ENCODE results near the gene PIAS1.
"Not testable (repeated sequence)": the region's sequence is repeated elsewhere in the genome, so short reads cannot be mapped to it uniquely, and the experiment has no call there.

Gene PIAS1

DNA sequence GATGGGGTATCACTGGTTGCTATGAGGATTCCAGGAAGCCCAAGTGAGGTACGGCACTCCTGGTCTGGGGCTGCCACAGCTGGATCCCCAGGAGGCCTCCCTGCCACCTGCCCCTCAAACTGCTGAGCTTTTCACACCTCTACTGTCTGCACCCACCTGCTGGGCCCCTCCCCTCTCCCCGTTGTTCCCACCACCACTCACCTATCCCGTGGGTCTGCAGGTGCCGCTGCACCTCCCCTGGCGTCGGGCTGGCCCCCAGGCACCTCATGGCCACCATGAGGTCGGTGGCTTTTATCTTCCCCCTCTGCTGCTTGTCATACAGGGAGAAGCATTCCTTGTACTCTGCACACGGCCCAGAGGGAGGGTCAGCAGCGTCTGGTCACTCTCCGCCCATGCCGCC is 145.2 kb downstream of the PIAS1 start:
- TF ChIP-seq, protein P1, sequence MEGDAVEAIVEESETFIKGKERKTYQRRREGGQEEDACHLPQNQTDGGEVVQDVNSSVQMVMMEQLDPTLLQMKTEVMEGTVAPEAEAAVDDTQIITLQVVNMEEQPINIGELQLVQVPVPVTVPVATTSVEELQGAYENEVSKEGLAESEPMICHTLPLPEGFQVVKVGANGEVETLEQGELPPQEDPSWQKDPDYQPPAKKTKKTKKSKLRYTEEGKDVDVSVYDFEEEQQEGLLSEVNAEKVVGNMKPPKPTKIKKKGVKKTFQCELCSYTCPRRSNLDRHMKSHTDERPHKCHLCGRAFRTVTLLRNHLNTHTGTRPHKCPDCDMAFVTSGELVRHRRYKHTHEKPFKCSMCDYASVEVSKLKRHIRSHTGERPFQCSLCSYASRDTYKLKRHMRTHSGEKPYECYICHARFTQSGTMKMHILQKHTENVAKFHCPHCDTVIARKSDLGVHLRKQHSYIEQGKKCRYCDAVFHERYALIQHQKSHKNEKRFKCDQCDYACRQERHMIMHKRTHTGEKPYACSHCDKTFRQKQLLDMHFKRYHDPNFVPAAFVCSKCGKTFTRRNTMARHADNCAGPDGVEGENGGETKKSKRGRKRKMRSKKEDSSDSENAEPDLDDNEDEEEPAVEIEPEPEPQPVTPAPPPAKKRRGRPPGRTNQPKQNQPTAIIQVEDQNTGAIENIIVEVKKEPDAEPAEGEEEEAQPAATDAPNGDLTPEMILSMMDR (conservative IDR thresholded peaks at IDR 0.05; ENCODE audit: low read depth, low read length): no peak
- no peak for DNase-seq (ENCODE audit: low read depth)
- H3K4me3 ChIP-seq (ENCODE audit: low read length): no peak overlapping the region

DNA sequence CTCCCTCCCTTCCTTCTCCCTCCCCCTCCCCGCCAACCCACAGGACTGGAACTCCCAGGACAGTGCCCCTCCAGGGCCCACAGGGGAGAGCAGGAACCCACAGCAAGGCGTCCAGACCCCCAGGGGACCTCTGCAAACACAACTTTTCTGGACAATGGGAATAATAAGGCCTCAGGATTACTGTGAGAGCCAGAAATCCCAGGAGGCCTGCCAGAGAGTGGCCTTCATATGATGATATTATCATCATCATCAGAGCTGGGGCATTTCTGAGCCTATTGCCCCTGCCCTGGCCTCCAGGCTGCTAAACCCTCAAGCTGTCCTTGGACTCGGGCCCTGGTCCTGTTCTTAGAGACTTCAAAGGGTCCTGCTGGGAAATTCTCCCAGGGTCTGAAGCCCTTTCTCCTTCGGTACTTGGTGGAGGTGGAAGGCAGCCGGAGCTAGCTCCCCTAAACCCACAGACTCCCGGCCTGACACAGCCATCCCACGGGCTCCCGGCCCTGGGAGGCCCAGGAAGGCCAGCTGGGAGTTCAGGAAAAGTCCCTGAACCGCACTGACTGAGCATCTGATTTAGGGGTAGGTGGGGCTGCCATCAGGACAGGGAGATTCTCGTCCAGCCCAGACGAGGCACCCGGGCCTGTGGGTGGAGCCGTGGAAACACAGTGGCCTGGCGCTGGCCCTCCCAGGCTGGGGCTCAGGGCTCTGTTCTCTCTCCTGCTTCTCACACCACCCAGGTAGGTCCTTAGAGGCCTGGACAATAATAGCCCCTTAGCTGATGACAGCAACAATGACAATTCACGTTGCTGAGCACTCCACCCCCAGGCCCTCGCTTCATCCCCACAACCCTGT is 146.1 kb downstream of the PIAS1 start:
- TF ChIP-seq, protein P1 (conservative IDR thresholded peaks at IDR 0.05; ENCODE audit: low read depth, low read length): no peak
- DNase-seq (ENCODE audit: low read depth): no peak
- no peak overlapping the region for H3K4me3 ChIP-seq (ENCODE audit: low read length)

DNA sequence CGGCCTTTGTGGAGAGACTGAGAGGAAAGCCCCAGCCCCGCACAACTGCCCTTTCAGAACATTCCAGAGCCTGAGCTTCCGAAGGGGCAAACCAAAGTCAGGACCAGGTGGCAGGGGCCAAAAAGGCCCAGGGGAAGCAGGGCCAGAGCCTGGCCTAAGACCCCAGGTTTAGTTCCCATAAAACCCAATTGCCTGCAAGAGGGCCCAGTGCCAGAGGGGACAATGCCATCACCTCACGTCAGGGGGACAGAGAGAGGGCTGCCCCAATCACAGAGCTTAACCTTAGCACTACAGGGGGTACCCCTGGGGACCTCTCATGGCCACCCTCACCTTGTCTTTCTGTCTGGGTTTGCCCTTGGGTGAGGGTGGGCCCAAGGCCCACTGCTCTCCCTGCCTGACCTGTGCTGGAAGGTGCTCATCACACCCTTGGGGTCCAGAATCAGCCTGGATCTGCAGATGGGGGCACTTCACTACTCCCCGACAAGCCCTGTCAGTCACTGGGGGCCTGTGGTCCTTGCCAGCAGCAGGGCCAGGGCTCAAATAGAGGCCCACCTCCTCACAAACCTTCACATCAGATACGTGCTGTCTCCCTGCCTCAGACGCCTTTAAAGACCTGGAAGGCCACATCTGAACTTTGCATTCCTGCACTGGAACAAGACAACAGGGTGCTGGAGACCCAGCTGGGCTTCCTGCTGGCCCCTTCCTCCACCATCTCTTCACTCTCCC is 147.2 kb downstream of the PIAS1 start:
- DNase-seq (ENCODE audit: low read depth): no peak
- TF ChIP-seq, protein P1 (conservative IDR thresholded peaks at IDR 0.05; ENCODE audit: low read depth, low read length): no peak
- H3K4me3 ChIP-seq (ENCODE audit: low read length): no peak overlapping the region

DNA sequence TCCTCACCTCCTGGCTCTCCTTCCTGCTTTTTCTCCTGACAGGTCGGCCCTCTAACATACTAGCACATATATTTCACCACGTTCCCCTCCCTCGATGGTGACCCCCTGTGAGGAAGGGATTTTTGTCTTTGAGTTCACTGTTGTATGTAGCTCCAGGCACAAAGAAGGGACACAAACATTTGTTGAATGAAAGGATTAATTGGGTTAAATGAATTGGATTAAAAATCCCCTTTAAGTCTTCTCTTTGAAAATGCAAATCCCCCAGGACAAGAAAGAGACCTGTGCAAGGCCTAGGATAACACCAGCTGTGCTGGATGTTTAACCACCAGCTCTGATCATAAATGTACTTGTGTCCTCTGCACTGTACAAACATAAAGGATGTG is 147.8 kb downstream of the PIAS1 start:
- DNase-seq (ENCODE audit: low read depth): no peak
- TF ChIP-seq, protein P1 (conservative IDR thresholded peaks at IDR 0.05; ENCODE audit: low read depth, low read length): no peak
- H3K4me3 ChIP-seq (ENCODE audit: low read length): no peak overlapping the region

GRCh38 chr15:68202994-68203393 is 148.9 kb downstream of the PIAS1 start:
- not testable (repeated sequence) for H3K4me3 ChIP-seq (ENCODE audit: low read length); DNase-seq (ENCODE audit: low read depth)

- H3K4me3 ChIP-seq (ENCODE audit: low read length): no peak overlapping the region
- no peak for DNase-seq (ENCODE audit: low read depth)
- TF ChIP-seq, protein P1 (conservative IDR thresholded peaks at IDR 0.05; ENCODE audit: low read depth, low read length): no peak
Observed at GRCh38 chr15:68203486-68203885, 149.4 kb downstream of the PIAS1 start.

DNA sequence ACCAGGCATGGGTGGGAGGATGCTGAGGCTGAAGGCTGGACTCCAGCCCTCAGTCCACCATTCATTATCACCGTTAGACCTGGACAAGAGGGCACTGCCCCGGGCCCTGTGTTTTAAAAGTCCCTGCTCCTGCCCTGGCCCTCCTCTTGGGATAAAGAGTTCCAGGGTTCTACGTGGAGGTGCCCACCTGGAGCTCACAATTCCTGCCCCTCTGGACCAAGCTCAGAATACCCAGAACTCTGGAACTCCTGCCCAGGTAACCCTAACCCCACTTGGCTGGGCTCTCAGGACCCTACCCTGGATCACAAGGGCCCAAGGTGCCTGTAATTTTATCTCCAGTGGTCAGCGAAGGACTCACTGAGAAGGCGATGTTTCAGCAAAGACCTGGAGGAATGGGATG is 149.8 kb downstream of the PIAS1 start:
- TF ChIP-seq, protein P1 (conservative IDR thresholded peaks at IDR 0.05; ENCODE audit: low read depth, low read length): no peak
- H3K4me3 ChIP-seq (ENCODE audit: low read length): no peak overlapping the region
- DNase-seq (ENCODE audit: low read depth): no peak
